ENCODE data around the gene SLC25A45. TPM values are rescaled to one million over a fixed set of nuclear protein-coding genes. Genes with fewer than 3 reads are reported as not detected.

The SLC25A45 gene
- polyA plus RNA-seq, 1 of the 3 experiments (the other 2 are of a cell fraction): 3.6 TPM

DNA sequence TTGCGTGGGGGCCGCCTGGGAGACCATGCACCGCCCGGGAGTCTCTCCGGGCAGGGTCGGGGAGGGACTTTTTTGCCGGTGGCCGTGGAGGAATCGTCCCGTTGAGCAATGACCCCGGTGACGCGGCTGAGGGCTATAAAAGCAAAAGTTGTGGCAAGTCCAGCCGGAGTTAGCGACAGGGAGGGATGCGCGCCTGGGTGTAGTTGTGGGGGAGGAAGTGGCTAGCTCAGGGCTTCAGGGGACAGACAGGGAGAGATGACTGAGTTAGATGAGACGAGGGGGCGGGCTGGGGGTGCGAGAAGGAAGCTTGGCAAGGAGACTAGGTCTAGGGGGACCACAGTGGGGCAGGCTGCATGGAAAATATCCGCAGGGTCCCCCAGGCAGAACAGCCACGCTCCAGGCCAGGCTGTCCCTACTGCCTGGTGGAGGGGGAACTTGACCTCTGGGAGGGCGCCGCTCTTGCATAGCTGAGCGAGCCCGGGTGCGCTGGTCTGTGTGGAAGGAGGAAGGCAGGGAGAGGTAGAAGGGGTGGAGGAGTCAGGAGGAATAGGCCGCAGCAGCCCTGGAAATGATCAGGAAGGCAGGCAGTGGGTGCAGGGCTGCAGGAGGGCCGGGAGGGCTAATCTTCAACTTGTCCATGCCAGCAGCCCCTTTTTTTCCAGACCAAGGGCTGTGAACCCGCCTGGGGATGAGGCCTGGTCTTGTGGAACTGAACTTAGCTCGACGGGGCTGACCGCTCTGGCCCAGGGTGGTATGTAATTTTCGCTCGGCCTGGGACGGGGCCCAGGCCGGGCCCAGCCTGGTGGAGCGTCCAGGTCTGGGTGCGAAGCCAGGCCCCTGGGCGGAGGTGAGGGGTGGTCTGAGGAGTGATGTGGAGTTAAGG is 40.4 kb upstream of the SLC25A45 start, which contains the start of gene NEAT1 (continued):
- TF ChIP-seq, protein P1, sequence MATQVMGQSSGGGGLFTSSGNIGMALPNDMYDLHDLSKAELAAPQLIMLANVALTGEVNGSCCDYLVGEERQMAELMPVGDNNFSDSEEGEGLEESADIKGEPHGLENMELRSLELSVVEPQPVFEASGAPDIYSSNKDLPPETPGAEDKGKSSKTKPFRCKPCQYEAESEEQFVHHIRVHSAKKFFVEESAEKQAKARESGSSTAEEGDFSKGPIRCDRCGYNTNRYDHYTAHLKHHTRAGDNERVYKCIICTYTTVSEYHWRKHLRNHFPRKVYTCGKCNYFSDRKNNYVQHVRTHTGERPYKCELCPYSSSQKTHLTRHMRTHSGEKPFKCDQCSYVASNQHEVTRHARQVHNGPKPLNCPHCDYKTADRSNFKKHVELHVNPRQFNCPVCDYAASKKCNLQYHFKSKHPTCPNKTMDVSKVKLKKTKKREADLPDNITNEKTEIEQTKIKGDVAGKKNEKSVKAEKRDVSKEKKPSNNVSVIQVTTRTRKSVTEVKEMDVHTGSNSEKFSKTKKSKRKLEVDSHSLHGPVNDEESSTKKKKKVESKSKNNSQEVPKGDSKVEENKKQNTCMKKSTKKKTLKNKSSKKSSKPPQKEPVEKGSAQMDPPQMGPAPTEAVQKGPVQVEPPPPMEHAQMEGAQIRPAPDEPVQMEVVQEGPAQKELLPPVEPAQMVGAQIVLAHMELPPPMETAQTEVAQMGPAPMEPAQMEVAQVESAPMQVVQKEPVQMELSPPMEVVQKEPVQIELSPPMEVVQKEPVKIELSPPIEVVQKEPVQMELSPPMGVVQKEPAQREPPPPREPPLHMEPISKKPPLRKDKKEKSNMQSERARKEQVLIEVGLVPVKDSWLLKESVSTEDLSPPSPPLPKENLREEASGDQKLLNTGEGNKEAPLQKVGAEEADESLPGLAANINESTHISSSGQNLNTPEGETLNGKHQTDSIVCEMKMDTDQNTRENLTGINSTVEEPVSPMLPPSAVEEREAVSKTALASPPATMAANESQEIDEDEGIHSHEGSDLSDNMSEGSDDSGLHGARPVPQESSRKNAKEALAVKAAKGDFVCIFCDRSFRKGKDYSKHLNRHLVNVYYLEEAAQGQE (IDR thresholded peaks at IDR 0.05; ENCODE audit: low read depth, low read length): peak; percentile 85; the same call in 1 of the 2 replicates
- TF ChIP-seq ELF1 (IDR thresholded peaks at IDR 0.05) (peak; percentile 51), FOSL2 (IDR thresholded peaks at IDR 0.05; ENCODE audit: borderline replicate concordance, low read depth) (peak; percentile 49; the same call in 1 of the 2 replicates), RXRA (IDR thresholded peaks at IDR 0.05; ENCODE audit: borderline replicate concordance, low read depth) (peak; percentile 93), RAD21 (IDR thresholded peaks at IDR 0.05; ENCODE audit: low read length) (no peak), POLR2AphosphoS5 (IDR thresholded peaks at IDR 0.05; ENCODE audit: low read depth, low read length) (peak; percentile 100), TAF1 (IDR thresholded peaks at IDR 0.05; ENCODE audit: borderline replicate concordance, low read depth, low read length) (peak; percentile 100), SIN3A (IDR thresholded peaks at IDR 0.05; ENCODE audit: borderline replicate concordance, low read depth, low read length) (peak; percentile 99), FOXJ3 (CRISPR knock-in tag; IDR thresholded peaks at IDR 0.05) (no peak), USF2 (IDR thresholded peaks at IDR 0.05; ENCODE audit: borderline replicate concordance, low read depth, low read length) (peak; percentile 16; the same call in 1 of the 2 replicates), FOXM1 (IDR thresholded peaks at IDR 0.05; ENCODE audit: low read depth) (no peak), RCOR1 (IDR thresholded peaks at IDR 0.05; ENCODE audit: low read length) (peak; percentile 68; the same call in 1 of the 2 replicates), GABPA (IDR thresholded peaks at IDR 0.05; ENCODE audit: low read depth) (no peak), YY1 (IDR thresholded peaks at IDR 0.05; ENCODE audit: low read depth) (no peak; the same call in 1 of the 2 replicates), NFIC (IDR thresholded peaks at IDR 0.05; ENCODE audit: borderline replicate concordance) (peak; percentile 45), CHD2 (IDR thresholded peaks at IDR 0.05; ENCODE audit: low read length, partially characterized antibody) (peak; percentile 94)
- TF ChIP-seq, protein P2, sequence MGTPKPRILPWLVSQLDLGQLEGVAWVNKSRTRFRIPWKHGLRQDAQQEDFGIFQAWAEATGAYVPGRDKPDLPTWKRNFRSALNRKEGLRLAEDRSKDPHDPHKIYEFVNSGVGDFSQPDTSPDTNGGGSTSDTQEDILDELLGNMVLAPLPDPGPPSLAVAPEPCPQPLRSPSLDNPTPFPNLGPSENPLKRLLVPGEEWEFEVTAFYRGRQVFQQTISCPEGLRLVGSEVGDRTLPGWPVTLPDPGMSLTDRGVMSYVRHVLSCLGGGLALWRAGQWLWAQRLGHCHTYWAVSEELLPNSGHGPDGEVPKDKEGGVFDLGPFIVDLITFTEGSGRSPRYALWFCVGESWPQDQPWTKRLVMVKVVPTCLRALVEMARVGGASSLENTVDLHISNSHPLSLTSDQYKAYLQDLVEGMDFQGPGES (IDR thresholded peaks at IDR 0.05; ENCODE audit: low read depth, low read length): no peak
- TF ChIP-seq, protein P3, sequence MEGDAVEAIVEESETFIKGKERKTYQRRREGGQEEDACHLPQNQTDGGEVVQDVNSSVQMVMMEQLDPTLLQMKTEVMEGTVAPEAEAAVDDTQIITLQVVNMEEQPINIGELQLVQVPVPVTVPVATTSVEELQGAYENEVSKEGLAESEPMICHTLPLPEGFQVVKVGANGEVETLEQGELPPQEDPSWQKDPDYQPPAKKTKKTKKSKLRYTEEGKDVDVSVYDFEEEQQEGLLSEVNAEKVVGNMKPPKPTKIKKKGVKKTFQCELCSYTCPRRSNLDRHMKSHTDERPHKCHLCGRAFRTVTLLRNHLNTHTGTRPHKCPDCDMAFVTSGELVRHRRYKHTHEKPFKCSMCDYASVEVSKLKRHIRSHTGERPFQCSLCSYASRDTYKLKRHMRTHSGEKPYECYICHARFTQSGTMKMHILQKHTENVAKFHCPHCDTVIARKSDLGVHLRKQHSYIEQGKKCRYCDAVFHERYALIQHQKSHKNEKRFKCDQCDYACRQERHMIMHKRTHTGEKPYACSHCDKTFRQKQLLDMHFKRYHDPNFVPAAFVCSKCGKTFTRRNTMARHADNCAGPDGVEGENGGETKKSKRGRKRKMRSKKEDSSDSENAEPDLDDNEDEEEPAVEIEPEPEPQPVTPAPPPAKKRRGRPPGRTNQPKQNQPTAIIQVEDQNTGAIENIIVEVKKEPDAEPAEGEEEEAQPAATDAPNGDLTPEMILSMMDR (IDR thresholded peaks at IDR 0.05): no peak
- TF ChIP-seq, protein P4, sequence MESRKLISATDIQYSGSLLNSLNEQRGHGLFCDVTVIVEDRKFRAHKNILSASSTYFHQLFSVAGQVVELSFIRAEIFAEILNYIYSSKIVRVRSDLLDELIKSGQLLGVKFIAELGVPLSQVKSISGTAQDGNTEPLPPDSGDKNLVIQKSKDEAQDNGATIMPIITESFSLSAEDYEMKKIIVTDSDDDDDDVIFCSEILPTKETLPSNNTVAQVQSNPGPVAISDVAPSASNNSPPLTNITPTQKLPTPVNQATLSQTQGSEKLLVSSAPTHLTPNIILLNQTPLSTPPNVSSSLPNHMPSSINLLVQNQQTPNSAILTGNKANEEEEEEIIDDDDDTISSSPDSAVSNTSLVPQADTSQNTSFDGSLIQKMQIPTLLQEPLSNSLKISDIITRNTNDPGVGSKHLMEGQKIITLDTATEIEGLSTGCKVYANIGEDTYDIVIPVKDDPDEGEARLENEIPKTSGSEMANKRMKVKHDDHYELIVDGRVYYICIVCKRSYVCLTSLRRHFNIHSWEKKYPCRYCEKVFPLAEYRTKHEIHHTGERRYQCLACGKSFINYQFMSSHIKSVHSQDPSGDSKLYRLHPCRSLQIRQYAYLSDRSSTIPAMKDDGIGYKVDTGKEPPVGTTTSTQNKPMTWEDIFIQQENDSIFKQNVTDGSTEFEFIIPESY (IDR thresholded peaks at IDR 0.05; ENCODE audit: borderline replicate concordance, low read depth): peak; percentile 58; the same call in 1 of the 2 replicates
- TF ChIP-seq, protein P5, sequence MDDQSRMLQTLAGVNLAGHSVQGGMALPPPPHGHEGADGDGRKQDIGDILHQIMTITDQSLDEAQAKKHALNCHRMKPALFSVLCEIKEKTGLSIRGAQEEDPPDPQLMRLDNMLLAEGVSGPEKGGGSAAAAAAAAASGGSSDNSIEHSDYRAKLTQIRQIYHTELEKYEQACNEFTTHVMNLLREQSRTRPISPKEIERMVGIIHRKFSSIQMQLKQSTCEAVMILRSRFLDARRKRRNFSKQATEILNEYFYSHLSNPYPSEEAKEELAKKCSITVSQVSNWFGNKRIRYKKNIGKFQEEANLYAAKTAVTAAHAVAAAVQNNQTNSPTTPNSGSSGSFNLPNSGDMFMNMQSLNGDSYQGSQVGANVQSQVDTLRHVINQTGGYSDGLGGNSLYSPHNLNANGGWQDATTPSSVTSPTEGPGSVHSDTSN (IDR thresholded peaks at IDR 0.05): peak; percentile 84

Measured in SK-N-SH (cell line).